Peyer's patch (tissue), 4 donors: ENCODE measurements around the gene BHMT.

ENCODE experiments used
- POLR2A ChIP-seq, 2 donors: fragments of 450-650 bp; IDR thresholded peaks; one replicate each; pipeline ENCODE4 v1.5.1; 2017; ENCODE audit warnings: antibody characterized with exemption in 2 of 2, mild to moderate bottlenecking in 2 of 2, moderate library complexity in 2 of 2
- TF ChIP-seq, protein P1 (sequence below), 6 experiments: fragments of 450-650 bp in 4 of 6; fragments of 200-600 bp in 2 of 6; sonication (generic) in 1 of 6; IDR thresholded peaks; one replicate each; pipeline ENCODE4 v1.5.1; 2017 to 2019; ENCODE audit warnings: antibody characterized with exemption in 6 of 6, mild to moderate bottlenecking in 3 of 6, moderate library complexity in 1 of 6

DNA sequence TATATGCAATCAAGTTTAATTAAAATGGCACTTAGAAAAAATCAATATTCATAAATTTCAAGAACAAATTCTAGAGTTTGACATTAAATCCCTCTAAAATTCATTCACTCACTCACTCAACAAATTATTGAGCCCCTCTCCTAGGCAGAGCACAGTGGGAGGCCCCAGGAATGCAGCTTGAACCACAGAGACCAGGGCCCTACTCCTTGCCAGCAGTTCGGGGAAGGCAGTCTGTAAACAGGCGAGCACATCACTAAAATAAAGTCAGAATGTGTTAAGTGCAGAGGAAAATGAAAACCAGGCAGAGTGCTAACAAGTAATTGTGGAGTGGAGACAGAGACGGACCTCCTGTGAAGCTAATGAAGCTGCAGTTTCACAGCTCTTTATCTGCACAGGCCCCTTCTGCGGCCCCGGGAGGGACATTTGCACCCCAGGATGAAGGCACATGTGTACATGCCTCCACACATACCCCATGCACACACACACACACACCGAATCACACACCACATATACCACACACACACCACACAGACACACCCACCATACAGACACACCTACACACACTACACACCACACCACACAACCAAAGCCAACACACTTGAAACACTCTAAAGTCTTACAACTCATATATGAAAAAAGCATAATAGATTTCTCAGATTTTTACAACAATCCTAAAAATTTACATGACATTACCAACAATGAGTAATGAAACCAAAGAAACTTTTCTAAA, 40.5 kb downstream of the BHMT start:
- no peak for TF ChIP-seq POLR2A (IDR thresholded peaks at IDR 0.05)
- TF ChIP-seq, protein P1, sequence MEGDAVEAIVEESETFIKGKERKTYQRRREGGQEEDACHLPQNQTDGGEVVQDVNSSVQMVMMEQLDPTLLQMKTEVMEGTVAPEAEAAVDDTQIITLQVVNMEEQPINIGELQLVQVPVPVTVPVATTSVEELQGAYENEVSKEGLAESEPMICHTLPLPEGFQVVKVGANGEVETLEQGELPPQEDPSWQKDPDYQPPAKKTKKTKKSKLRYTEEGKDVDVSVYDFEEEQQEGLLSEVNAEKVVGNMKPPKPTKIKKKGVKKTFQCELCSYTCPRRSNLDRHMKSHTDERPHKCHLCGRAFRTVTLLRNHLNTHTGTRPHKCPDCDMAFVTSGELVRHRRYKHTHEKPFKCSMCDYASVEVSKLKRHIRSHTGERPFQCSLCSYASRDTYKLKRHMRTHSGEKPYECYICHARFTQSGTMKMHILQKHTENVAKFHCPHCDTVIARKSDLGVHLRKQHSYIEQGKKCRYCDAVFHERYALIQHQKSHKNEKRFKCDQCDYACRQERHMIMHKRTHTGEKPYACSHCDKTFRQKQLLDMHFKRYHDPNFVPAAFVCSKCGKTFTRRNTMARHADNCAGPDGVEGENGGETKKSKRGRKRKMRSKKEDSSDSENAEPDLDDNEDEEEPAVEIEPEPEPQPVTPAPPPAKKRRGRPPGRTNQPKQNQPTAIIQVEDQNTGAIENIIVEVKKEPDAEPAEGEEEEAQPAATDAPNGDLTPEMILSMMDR (IDR thresholded peaks at IDR 0.05): no peak
